Stimulated activated CD4-positive, alpha-beta T cell treated with anti-CD3 and anti-CD28 coated beads, Interleukin-12 subunit alpha, Interleukin-12 subunit beta, amount 100 ng/mL, for 24 hours (primary cell): ENCODE measurements around the gene KIF26B.
A peak's percentile ranks its signal among the peaks of the same experiment; 100 is the strongest.
"Not testable (repeated sequence)": the region's sequence is repeated elsewhere in the genome, so short reads cannot be mapped to it uniquely, and the experiment has no call there.

Experiments used
- DNase-seq, 2 experiments: peaks; one replicate each; pipeline ENCODE4 v3.0.0-alpha.2; 2020; ENCODE audit warnings: low read depth in 2 of 2

The KIF26B gene

GRCh38 chr1:245323765-245324164 lies 169.0 kb downstream of the KIF26B start:
- DNase-seq: not testable (repeated sequence)

GRCh38 chr1:245325922-245326795 lies 171.4 kb downstream of the KIF26B start:
- DNase-seq: no peak

- no peak for DNase-seq
Observed at GRCh38 chr1:245327360-245327759, 172.6 kb downstream of the KIF26B start.

GRCh38 chr1:245327842-245328241 lies 173.1 kb downstream of the KIF26B start:
- DNase-seq: no peak

GRCh38 chr1:245330951-245331350 lies 176.2 kb downstream of the KIF26B start:
- no peak for DNase-seq

- DNase-seq: no peak
Observed at GRCh38 chr1:245332085-245332484, 177.3 kb downstream of the KIF26B start.

- DNase-seq: peak in 1 of 2 experiments; percentile 8
Observed at GRCh38 chr1:245332513-245332912, 177.7 kb downstream of the KIF26B start.

- no peak for DNase-seq
Observed at GRCh38 chr1:245334235-245334634, 179.4 kb downstream of the KIF26B start.

GRCh38 chr1:245334827-245335490 lies 180.2 kb downstream of the KIF26B start:
- no peak for DNase-seq

- DNase-seq: not testable (repeated sequence)
Observed at GRCh38 chr1:245335684-245336083, 180.9 kb downstream of the KIF26B start.

- no peak for DNase-seq
Observed at GRCh38 chr1:245336149-245336983, 181.6 kb downstream of the KIF26B start.

- DNase-seq: not testable (repeated sequence)
Observed at GRCh38 chr1:245336984-245337355, 182.2 kb downstream of the KIF26B start.

GRCh38 chr1:245337829-245338484 lies 183.2 kb downstream of the KIF26B start:
- DNase-seq: no peak

- DNase-seq: no peak
Observed at GRCh38 chr1:245338485-245338877, 183.7 kb downstream of the KIF26B start.

GRCh38 chr1:245341743-245342142 lies 187.0 kb downstream of the KIF26B start:
- DNase-seq: no peak

- DNase-seq: no peak
Observed at GRCh38 chr1:245345191-245345884, 190.6 kb downstream of the KIF26B start.

GRCh38 chr1:245348626-245349025 lies 193.8 kb downstream of the KIF26B start:
- DNase-seq: no peak

- no peak for DNase-seq
Observed at GRCh38 chr1:245353411-245353810, 198.6 kb downstream of the KIF26B start.

GRCh38 chr1:245353915-245354775 lies 199.4 kb downstream of the KIF26B start:
- no peak for DNase-seq
